H9 (cell line): ENCODE measurements around the gene NUMA1. TPM values are rescaled to one million over a fixed set of nuclear protein-coding genes. Genes with fewer than 3 reads are reported as not detected.

ENCODE experiments used
- DNase-seq: peaks from one replicate; pipeline ENCODE4 v3.0.0-alpha.2; 2017
- H2AFZ ChIP-seq: one replicate; pipeline ENCODE4 v1.6.1; 2013; ENCODE audit warnings: mild to moderate bottlenecking, low read length, control low read depth, moderate library complexity
- H2AK5ac ChIP-seq: 2 replicates; pipeline ENCODE4 v1.6.1; 2013; ENCODE audit warnings: low read length, control low read depth, mixed read lengths; ENCODE audit not compliant: insufficient read length
- H2BK120ac ChIP-seq: one replicate; pipeline ENCODE4 v1.6.1; 2013; ENCODE audit warnings: low read depth, mild to moderate bottlenecking, low read length, control low read depth, inconsistent platforms; ENCODE audit not compliant: poor library complexity, severe bottlenecking
- H2BK12ac ChIP-seq: 2 replicates; pipeline ENCODE4 v1.6.1; 2013; ENCODE audit warnings: low read length, control low read depth, mixed read lengths, low read depth; ENCODE audit not compliant: insufficient read length
- H2BK15ac ChIP-seq: 2 replicates; pipeline ENCODE4 v1.6.1; 2013; ENCODE audit warnings: low read depth, low read length, control low read depth
- H2BK20ac ChIP-seq: one replicate; pipeline ENCODE4 v1.6.1; 2013; ENCODE audit warnings: low read depth, mild to moderate bottlenecking, low read length, control low read depth, inconsistent platforms; ENCODE audit not compliant: poor library complexity, severe bottlenecking
- H2BK5ac ChIP-seq: 2 replicates; pipeline ENCODE4 v1.6.1; 2013; ENCODE audit warnings: low read length, control low read depth, mixed read lengths; ENCODE audit not compliant: insufficient read length
- H3K14ac ChIP-seq: 2 replicates; pipeline ENCODE4 v1.6.1; 2013; ENCODE audit warnings: low read length, control low read depth; ENCODE audit not compliant: insufficient read depth
- H3K18ac ChIP-seq: 2 replicates; pipeline ENCODE4 v1.6.1; 2013; ENCODE audit warnings: low read depth, mild to moderate bottlenecking, mixed read lengths, low read length, control low read depth; ENCODE audit not compliant: insufficient read length
- H3K23ac ChIP-seq: 2 replicates; pipeline ENCODE4 v1.6.1; 2013; ENCODE audit warnings: low read length, control low read depth, mixed read lengths, low read depth; ENCODE audit not compliant: insufficient read length
- H3K23me2 ChIP-seq: 2 replicates; pipeline ENCODE4 v1.6.1; 2013; ENCODE audit warnings: low read depth, mild to moderate bottlenecking, mixed read lengths, low read length, control low read depth; ENCODE audit not compliant: insufficient read length, poor library complexity, severe bottlenecking
- H3K27ac ChIP-seq: 2 replicates; pipeline ENCODE4 v1.5.1; 2013; ENCODE audit warnings: low read length, control low read depth, mixed read lengths, low read depth; ENCODE audit not compliant: insufficient read length
- H3K27me3 ChIP-seq: 2 replicates; pipeline ENCODE4 v1.6.1; 2013; ENCODE audit warnings: low read length, control low read depth, inconsistent platforms; ENCODE audit not compliant: insufficient read depth
- H3K4ac ChIP-seq: 2 replicates; pipeline ENCODE4 v1.6.1; 2013; ENCODE audit warnings: low read depth, mild to moderate bottlenecking, control low read depth, inconsistent platforms, low read length, moderate library complexity
- H3K4me1 ChIP-seq: 2 replicates; pipeline ENCODE4 v1.6.1; 2013; ENCODE audit warnings: low read length, control low read depth, inconsistent platforms; ENCODE audit not compliant: insufficient read depth
- H3K4me2 ChIP-seq: 2 replicates; pipeline ENCODE4 v1.6.1; 2013; ENCODE audit warnings: low read length, control low read depth, mixed read lengths; ENCODE audit not compliant: insufficient read length, insufficient read depth
- H3K56ac ChIP-seq: 2 replicates; pipeline ENCODE4 v1.6.1; 2013; ENCODE audit warnings: low read depth, mild to moderate bottlenecking, mixed read lengths, low read length, control low read depth; ENCODE audit not compliant: insufficient read length
- H3K79me1 ChIP-seq: 2 replicates; pipeline ENCODE4 v1.6.1; 2013; ENCODE audit warnings: low read depth, mild to moderate bottlenecking, moderate library complexity, low read length, control low read depth, inconsistent platforms; ENCODE audit not compliant: insufficient read depth, poor library complexity, severe bottlenecking
- H3K79me2 ChIP-seq: 2 replicates; pipeline ENCODE4 v1.6.1; 2013; ENCODE audit warnings: low read length, control low read depth, inconsistent platforms; ENCODE audit not compliant: insufficient read depth
- H3K9ac ChIP-seq: 2 replicates; pipeline ENCODE4 v1.6.1; 2013; ENCODE audit warnings: low read length, control low read depth, mixed read lengths; ENCODE audit not compliant: insufficient read length; ENCODE audit errors: extremely low read depth
- H3K9me3 ChIP-seq: one replicate; pipeline ENCODE4 v1.6.1; 2013; ENCODE audit warnings: low read depth, low read length, inconsistent platforms; ENCODE audit not compliant: control insufficient read depth
- H3T11ph ChIP-seq: one replicate; pipeline ENCODE4 v1.6.1; 2013; ENCODE audit warnings: mild to moderate bottlenecking, low read length, control low read depth, inconsistent platforms
- H4K20me1 ChIP-seq: one replicate; pipeline ENCODE4 v1.6.1; 2013; ENCODE audit not compliant: control insufficient read depth, insufficient read length, insufficient read depth
- H4K5ac ChIP-seq: 2 replicates; pipeline ENCODE4 v1.6.1; 2013; ENCODE audit warnings: low read depth, mild to moderate bottlenecking, mixed read lengths, low read length, control low read depth; ENCODE audit not compliant: insufficient read length
- H4K8ac ChIP-seq: replicated peaks from 2 replicates; pipeline ENCODE4 v1.6.1; 2013; ENCODE audit warnings: low read length, control low read depth, mixed read lengths, low read depth; ENCODE audit not compliant: insufficient read length
- H4K91ac ChIP-seq: 2 replicates; pipeline ENCODE4 v1.6.1; 2013; ENCODE audit warnings: low read depth, mild to moderate bottlenecking, moderate library complexity, mixed read lengths, low read length, control low read depth; ENCODE audit not compliant: insufficient read length
- H3K27ac Mint-ChIP-seq, 3 experiments: 2 replicates in 2 of 3; 3 replicates in 1 of 3; pipeline ENCODE4 v1.8.0; 2020 to 2021; ENCODE audit warnings: mixed read lengths in 3 of 3, mild to moderate bottlenecking in 1 of 3, moderate library complexity in 1 of 3
- H3K27me3 Mint-ChIP-seq: 2 replicates; pipeline ENCODE4 v1.8.0; 2021; ENCODE audit warnings: low read depth, mild to moderate bottlenecking, moderate library complexity, mixed read lengths
- H3K36me3 Mint-ChIP-seq, 3 experiments: 2 replicates in 2 of 3; 3 replicates in 1 of 3; pipeline ENCODE4 v1.8.0; 2020 to 2021; ENCODE audit warnings: low read depth in 3 of 3, mixed read lengths in 3 of 3; ENCODE audit not compliant: insufficient read depth in 1 of 3
- H3K4me1 Mint-ChIP-seq, 2 experiments: 2 replicates each; pipeline ENCODE4 v1.8.0; 2020; ENCODE audit warnings: mixed read lengths in 2 of 2
- H3K4me3 Mint-ChIP-seq, 2 experiments: 2 replicates in 1 of 2; 3 replicates in 1 of 2; pipeline ENCODE4 v1.8.0; 2020 to 2021; ENCODE audit warnings: mild to moderate bottlenecking in 2 of 2, mixed read lengths in 2 of 2, moderate library complexity in 1 of 2
- H3K9me3 Mint-ChIP-seq, 2 experiments: 2 replicates in 1 of 2; 3 replicates in 1 of 2; pipeline ENCODE4 v1.8.0; 2020; ENCODE audit warnings: mild to moderate bottlenecking in 2 of 2, mixed read lengths in 2 of 2, moderate library complexity in 1 of 2
- WGBS: extraction: QIAGEN DNeasy Blood & Tissue Kit; methylation state at CpG from one replicate; pipeline ENCODE4 v1.1.7; 2013; ENCODE audit warnings: missing lambda C conversion rate, low lambda C conversion rate, mixed read lengths; ENCODE audit not compliant: insufficient read length; ENCODE audit errors: extremely low coverage; 5-methylcytosine and 5-hydroxymethylcytosine counted together
- total RNA-seq: library from RNA; stranded (reverse); gene quantifications from 2 replicates; pipeline ENCODE4 v1.2.1, GENCODE V29; 2021
- TF ChIP-seq, protein P1 (sequence below): fragments of 200-600 bp; sonication (generic); conservative IDR thresholded peaks from 3 replicates; pipeline ENCODE4 v1.8.0; 2021; ENCODE audit warnings: antibody characterized with exemption, mild to moderate bottlenecking

NUMA1 gene
- total RNA-seq, 1 experiment from 2014 or later: 136 TPM

DNA sequence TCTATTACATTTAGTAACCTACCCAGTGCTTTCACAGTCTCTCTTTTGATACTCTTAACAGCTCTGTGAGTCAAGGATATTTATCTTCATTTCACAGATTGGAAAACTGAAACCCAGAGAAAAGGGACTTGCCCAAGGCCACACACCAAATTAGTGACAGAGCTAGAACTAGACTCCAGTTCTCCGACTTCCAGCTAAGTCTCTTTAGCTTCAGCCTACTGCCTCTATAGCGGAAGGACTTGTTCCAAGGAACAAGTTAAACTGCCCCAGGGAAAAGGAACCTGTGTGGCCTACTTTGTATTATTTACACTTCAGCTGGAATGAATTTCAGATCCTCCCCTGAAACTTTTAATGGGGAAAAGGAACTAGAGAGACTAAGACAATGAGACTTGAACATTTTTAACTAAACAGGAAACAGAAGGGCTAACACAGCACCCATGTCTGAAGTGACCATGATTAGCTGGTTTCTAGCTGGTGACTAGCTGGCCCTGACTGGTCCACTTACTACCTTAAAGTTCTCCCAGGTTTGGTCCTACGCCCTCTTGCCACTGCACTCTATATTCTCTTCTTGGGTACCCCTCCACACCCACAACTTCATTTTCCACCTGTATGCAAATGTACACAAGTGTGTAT, 1.6 kb upstream of the NUMA1 start:
- no peak overlapping the region for H2AK5ac ChIP-seq
- WGBS: no CpG with 5 or more reads among the region's 3 CpGs
- H2BK15ac ChIP-seq: no peak overlapping the region
- no peaks in the 10 kb centered on the region for H3K9me3 ChIP-seq
- no peak overlapping the region for H4K91ac ChIP-seq
- H3K18ac ChIP-seq: no peak overlapping the region
- no peak overlapping the region for H3K56ac ChIP-seq
- H3K36me3 Mint-ChIP-seq: peaks cover 0 to 5% (median 4%) of the 10 kb centered on the region in 3 experiments; a peak in 4 of 7 replicates
- H2BK120ac ChIP-seq: no peak overlapping the region
- H3K79me1 ChIP-seq: no peaks in the 10 kb centered on the region
- H3K79me2 ChIP-seq: peaks cover 18% of the 10 kb centered on the region
- H3K9me3 Mint-ChIP-seq: no peaks in the 10 kb centered on the region
- H3K4ac ChIP-seq: no peak overlapping the region
- no peaks in the 10 kb centered on the region for H4K20me1 ChIP-seq
- H3K4me1 ChIP-seq: no peaks in the 10 kb centered on the region
- H2BK5ac ChIP-seq: no peak overlapping the region
- H3K14ac ChIP-seq: no peak overlapping the region
- H4K5ac ChIP-seq: no peak overlapping the region
- no peak overlapping the region for H3K23ac ChIP-seq
- no peak overlapping the region for H2AFZ ChIP-seq
- no peak overlapping the region for H3K9ac ChIP-seq
- H2BK20ac ChIP-seq: no peak overlapping the region
- TF ChIP-seq, protein P1, sequence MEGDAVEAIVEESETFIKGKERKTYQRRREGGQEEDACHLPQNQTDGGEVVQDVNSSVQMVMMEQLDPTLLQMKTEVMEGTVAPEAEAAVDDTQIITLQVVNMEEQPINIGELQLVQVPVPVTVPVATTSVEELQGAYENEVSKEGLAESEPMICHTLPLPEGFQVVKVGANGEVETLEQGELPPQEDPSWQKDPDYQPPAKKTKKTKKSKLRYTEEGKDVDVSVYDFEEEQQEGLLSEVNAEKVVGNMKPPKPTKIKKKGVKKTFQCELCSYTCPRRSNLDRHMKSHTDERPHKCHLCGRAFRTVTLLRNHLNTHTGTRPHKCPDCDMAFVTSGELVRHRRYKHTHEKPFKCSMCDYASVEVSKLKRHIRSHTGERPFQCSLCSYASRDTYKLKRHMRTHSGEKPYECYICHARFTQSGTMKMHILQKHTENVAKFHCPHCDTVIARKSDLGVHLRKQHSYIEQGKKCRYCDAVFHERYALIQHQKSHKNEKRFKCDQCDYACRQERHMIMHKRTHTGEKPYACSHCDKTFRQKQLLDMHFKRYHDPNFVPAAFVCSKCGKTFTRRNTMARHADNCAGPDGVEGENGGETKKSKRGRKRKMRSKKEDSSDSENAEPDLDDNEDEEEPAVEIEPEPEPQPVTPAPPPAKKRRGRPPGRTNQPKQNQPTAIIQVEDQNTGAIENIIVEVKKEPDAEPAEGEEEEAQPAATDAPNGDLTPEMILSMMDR: no peak
- no peak overlapping the region for H3T11ph ChIP-seq
- DNase-seq: no peak
- no peaks in the 10 kb centered on the region for H3K27me3 ChIP-seq
- H3K4me1 Mint-ChIP-seq: peaks cover 20 to 27% of the 10 kb centered on the region in 2 experiments
- no peak overlapping the region for H2BK12ac ChIP-seq
- H3K23me2 ChIP-seq: peaks cover 7% of the 10 kb centered on the region
- H3K27me3 Mint-ChIP-seq: no peaks in the 10 kb centered on the region; the same call in 1 of the 2 replicates
- peak overlapping the region; percentile 83 to 98 (median 97); a peak in 5 of 7 replicates for H3K27ac Mint-ChIP-seq
- H3K4me2 ChIP-seq: no peak overlapping the region
- peak overlapping the region; percentile 80 to 95; a peak in 4 of 5 replicates for H3K4me3 Mint-ChIP-seq
- H3K27ac ChIP-seq: no peak overlapping the region
- H4K8ac ChIP-seq: no peak overlapping the region
